ENCODE measurements around the gene MMP20.

GRCh38 chr11:102560555-102561011 lies 64.5 kb downstream of the MMP20 start:
- no peak for TF ChIP-seq SP1 (CRISPR knock-in tag; conservative IDR thresholded peaks at IDR 0.05)
- TF ChIP-seq AFF4 (CRISPR knock-in tag; IDR thresholded peaks at IDR 0.05; ENCODE audit: borderline replicate concordance): no peak
- no peak for TF ChIP-seq PRDM15 (CRISPR knock-in tag; IDR thresholded peaks at IDR 0.05)
